IMR-90 (cell line): ENCODE results near the gene OR2T11. TPM values are rescaled to one million over a fixed set of nuclear protein-coding genes. Genes with fewer than 3 reads are reported as not detected.

Experiments
- ATAC-seq: fragments of 200-7000 bp; cut with Tn5 transposase; 2 replicates; pipeline ENCODE4 v1.9.1; 2020; ENCODE audit warnings: low read depth, mild to moderate bottlenecking, moderate library complexity
- BruUV-seq: library from RNA; stranded (reverse); fragments of 400-500 nt; replicated peaks from 2 replicates; lab custom pipeline; 2021; lab: Mats Ljungman, UMichigan
- CTCF ChIA-PET: fragments of 300-600 bp; formaldehyde crosslinking; extraction: SDS; loops from one replicate; lab custom pipeline; 2021; ENCODE audit warnings: antibody characterized with exemption; lab: Yijun Ruan, JAX
- POLR2A ChIA-PET: fragments of 300-600 bp; sonication (Branson Sonifier 250); formaldehyde crosslinking; loops from one replicate; lab custom pipeline; 2022; ENCODE audit warnings: antibody characterized with exemption; ENCODE audit not compliant: unreplicated experiment; lab: Charles Lee
- DNase-seq: peaks from one replicate; pipeline ENCODE4 v3.0.0; 2013
- H2AFZ ChIP-seq: replicated peaks from 2 replicates; pipeline ENCODE3; 2013; ENCODE audit warnings: low read length, mild to moderate bottlenecking; ENCODE audit not compliant: poor library complexity
- H2AK5ac ChIP-seq: 2 replicates; pipeline ENCODE4 v1.6.1; 2013; ENCODE audit warnings: low read depth, low read length, inconsistent platforms
- H2AK9ac ChIP-seq: replicated peaks from 2 replicates; pipeline ENCODE3; 2013; ENCODE audit warnings: mild to moderate bottlenecking, low read depth, low read length, moderate library complexity; ENCODE audit not compliant: poor library complexity
- H2BK120ac ChIP-seq: 2 replicates; pipeline ENCODE4 v1.6.1; 2013; ENCODE audit warnings: low read depth, low read length, inconsistent platforms
- H2BK15ac ChIP-seq: 3 replicates; pipeline ENCODE4 v1.6.1; 2013; ENCODE audit warnings: low read depth, low read length, inconsistent platforms
- H2BK20ac ChIP-seq: 2 replicates; pipeline ENCODE4 v1.6.1; 2013; ENCODE audit warnings: low read depth, mild to moderate bottlenecking, inconsistent platforms, low read length, moderate library complexity
- H2BK5ac ChIP-seq: 2 replicates; pipeline ENCODE4 v1.6.1; 2013; ENCODE audit warnings: mild to moderate bottlenecking, low read depth, low read length, inconsistent platforms; ENCODE audit not compliant: poor library complexity, severe bottlenecking
- H3K14ac ChIP-seq: replicated peaks from 2 replicates; pipeline ENCODE4 v1.6.1; 2013; ENCODE audit warnings: low read depth, low read length, inconsistent platforms
- H3K18ac ChIP-seq: 2 replicates; pipeline ENCODE4 v1.6.1; 2013; ENCODE audit warnings: low read depth, low read length, control low read depth
- H3K23ac ChIP-seq: 2 replicates; pipeline ENCODE4 v1.6.1; 2013; ENCODE audit warnings: low read depth, low read length, inconsistent platforms
- H3K27ac ChIP-seq: 2 replicates; pipeline ENCODE4 v1.5.1; 2013; ENCODE audit warnings: mild to moderate bottlenecking, control low read depth, low read length; ENCODE audit not compliant: insufficient read depth
- H3K27me3 ChIP-seq: 2 replicates; pipeline ENCODE4 v1.6.1; 2013; ENCODE audit warnings: low read length; ENCODE audit not compliant: control insufficient read depth, insufficient read depth
- H3K36me3 ChIP-seq: 2 replicates; pipeline ENCODE4 v1.6.1; 2013; ENCODE audit warnings: low read length, mixed read lengths; ENCODE audit not compliant: control insufficient read depth, insufficient read depth
- H3K4ac ChIP-seq: 2 replicates; pipeline ENCODE4 v1.6.1; 2013; ENCODE audit warnings: low read depth, low read length, inconsistent platforms
- H3K4me1 ChIP-seq: 2 replicates; pipeline ENCODE4 v1.6.1; 2013; ENCODE audit warnings: low read length, mixed read lengths; ENCODE audit not compliant: control insufficient read depth, insufficient read depth
- H3K4me2 ChIP-seq: 2 replicates; pipeline ENCODE4 v1.6.1; 2013; ENCODE audit warnings: low read depth, mild to moderate bottlenecking, control low read depth, low read length, moderate library complexity
- H3K4me3 ChIP-seq: 2 replicates; pipeline ENCODE4 v1.5.1; 2013; ENCODE audit warnings: low read depth, mild to moderate bottlenecking, control low read depth, low read length, moderate library complexity; ENCODE audit not compliant: insufficient read depth
- H3K56ac ChIP-seq: 2 replicates; pipeline ENCODE4 v1.6.1; 2013; ENCODE audit warnings: low read length, inconsistent platforms; ENCODE audit not compliant: insufficient read depth; ENCODE audit errors: extremely low read depth
- H3K79me1 ChIP-seq, 2 experiments: 2 replicates each; pipeline ENCODE4 v1.6.1; 2013; ENCODE audit warnings: low read length in 2 of 2, inconsistent platforms in 1 of 2, low read depth in 1 of 2
- H3K9ac ChIP-seq: 2 replicates; pipeline ENCODE4 v1.6.1; 2013; ENCODE audit warnings: low read depth, low read length, control low read depth
- H3K9me1 ChIP-seq: 2 replicates; pipeline ENCODE4 v1.6.1; 2013; ENCODE audit warnings: low read length, inconsistent platforms; ENCODE audit not compliant: insufficient read depth
- H3K9me3 ChIP-seq: 2 replicates; pipeline ENCODE4 v1.6.1; 2013; ENCODE audit warnings: low read length; ENCODE audit not compliant: control insufficient read depth, insufficient read depth
- H4K20me1 ChIP-seq: 2 replicates; pipeline ENCODE4 v1.6.1; 2013; ENCODE audit warnings: low read length, inconsistent platforms; ENCODE audit not compliant: insufficient read depth
- H4K5ac ChIP-seq: 2 replicates; pipeline ENCODE4 v1.6.1; 2013; ENCODE audit warnings: mild to moderate bottlenecking, low read depth, low read length, control low read depth
- H4K8ac ChIP-seq, 2 experiments: 2 replicates each; pipeline ENCODE4 v1.6.1; 2013; ENCODE audit warnings: low read depth in 2 of 2, low read length in 2 of 2, control low read depth in 1 of 2, inconsistent platforms in 1 of 2
- H4K91ac ChIP-seq: 2 replicates; pipeline ENCODE4 v1.6.1; 2013; ENCODE audit warnings: low read depth, low read length, inconsistent platforms; ENCODE audit not compliant: insufficient read depth
- BHLHE40 ChIP-seq: fragments of 150-350 bp; IDR thresholded peaks from 2 replicates; pipeline ENCODE4 v1.6.1; 2016; ENCODE audit warnings: mild to moderate bottlenecking, low read depth, low read length
- CEBPB ChIP-seq: IDR thresholded peaks from 2 replicates; pipeline ENCODE4 v1.6.1; 2012; ENCODE audit warnings: low read depth, low read length, improper control_type of control experiment
- CHD1 ChIP-seq: IDR thresholded peaks from 2 replicates; pipeline ENCODE4 v1.6.1; 2012; ENCODE audit warnings: low read depth, low read length, improper control_type of control experiment
- CTCF ChIP-seq: conservative IDR thresholded peaks from 2 replicates; pipeline ENCODE4 v1.5.1; 2012; ENCODE audit warnings: mild to moderate bottlenecking, low read depth, low read length, improper control_type of control experiment
- ELK1 ChIP-seq: fragments of 150-350 bp; IDR thresholded peaks from 2 replicates; pipeline ENCODE4 v1.6.1; 2016; ENCODE audit warnings: low read depth, mild to moderate bottlenecking, low read length, moderate library complexity, borderline replicate concordance
- FOS ChIP-seq: fragments of 150-350 bp; IDR thresholded peaks from 2 replicates; pipeline ENCODE4 v1.6.1; 2016; ENCODE audit warnings: low read depth, low read length
- MAFK ChIP-seq: IDR thresholded peaks from 2 replicates; pipeline ENCODE4 v1.6.1; 2012; ENCODE audit warnings: low read depth, low read length, improper control_type of control experiment
- MAZ ChIP-seq: IDR thresholded peaks from 2 replicates; pipeline ENCODE4 v1.6.1; 2012; ENCODE audit warnings: low read depth, mild to moderate bottlenecking, low read length, improper control_type of control experiment, moderate library complexity, borderline replicate concordance
- MXI1 ChIP-seq: IDR thresholded peaks from 2 replicates; pipeline ENCODE4 v1.6.1; 2012; ENCODE audit warnings: low read depth, mild to moderate bottlenecking, low read length, moderate library complexity, borderline replicate concordance
- NFE2L2 ChIP-seq: fragments of 150-350 bp; IDR thresholded peaks from 2 replicates; pipeline ENCODE4 v1.6.1; 2016; ENCODE audit warnings: low read depth, mild to moderate bottlenecking, low read length
- POLR2A ChIP-seq: IDR thresholded peaks from 2 replicates; pipeline ENCODE4 v1.6.1; 2012; ENCODE audit warnings: mild to moderate bottlenecking, low read depth, low read length
- RAD21 ChIP-seq: IDR thresholded peaks from 2 replicates; pipeline ENCODE4 v1.6.1; 2012; ENCODE audit warnings: low read length, improper control_type of control experiment
- RCOR1 ChIP-seq: IDR thresholded peaks from 2 replicates; pipeline ENCODE4 v1.6.1; 2012; ENCODE audit warnings: mild to moderate bottlenecking, low read length, improper control_type of control experiment; ENCODE audit not compliant: insufficient replicate concordance
- RFX5 ChIP-seq: IDR thresholded peaks from 2 replicates; pipeline ENCODE4 v1.8.0; 2012; ENCODE audit warnings: low read depth, mild to moderate bottlenecking, low read length, moderate library complexity
- SMC3 ChIP-seq: fragments of 150-350 bp; IDR thresholded peaks from 2 replicates; pipeline ENCODE4 v1.6.1; 2016; ENCODE audit warnings: low read depth, mild to moderate bottlenecking, antibody characterized with exemption, low read length, moderate library complexity
- USF2 ChIP-seq: fragments of 150-350 bp; IDR thresholded peaks from 2 replicates; pipeline ENCODE4 v1.6.1; 2017; ENCODE audit warnings: mild to moderate bottlenecking, antibody characterized with exemption, low read length, low read depth
- WGBS, 2 experiments: methylation state at CpG; one replicate each; pipeline versions ENCODE4 v1.1.5 to v1.1.7; 2013; ENCODE audit warnings: missing lambda C conversion rate in 2 of 2; ENCODE audit not compliant: insufficient read length in 1 of 2; ENCODE audit errors: extremely low coverage in 2 of 2; 5-methylcytosine and 5-hydroxymethylcytosine counted together
- dilution Hi-C: fragments of 300-500 bp; cut with HindIII; formaldehyde crosslinking; loops from one replicate; pipeline ENCODE4 v1.14.3; 2018; ENCODE audit warnings: low sequenced_read_pairs; ENCODE audit not compliant: unreplicated experiment
- in situ Hi-C: fragments of 300-500 bp; cut with MboI; formaldehyde crosslinking; loops from 3 replicates; pipeline ENCODE4 v1.14.3; 2019; ENCODE audit warnings: low sequenced_read_pairs, inconsistent platforms, mixed read lengths
- intact Hi-C: fragments of 100-400 bp; cut with micrococcal nuclease; formaldehyde crosslinking; loops from 2 replicates; pipeline ENCODE4 v1.10.0; 2022
- polyA plus RNA-seq, 3 experiments: library from polyadenylated mRNA; depleted of rRNA; stranded (reverse); fragments of >200 nt; gene quantifications; 2 replicates each; pipeline ENCODE4 v1.2.3, GENCODE V29; 2012; ENCODE audit warnings: low replicate concordance in 1 of 3
- total RNA-seq: library from RNA; depleted of rRNA; stranded (reverse); fragments of >200 nt; gene quantifications from 2 replicates; pipeline ENCODE4 v1.2.3, GENCODE V29; 2012

The OR2T11 gene
- total and polyA plus RNA-seq, 2 of the 4 experiments (the other 2 are of a cell fraction) = not detected

- H2BK15ac ChIP-seq = no peak overlapping the region
- no peaks in the 10 kb centered on the region for H3K79me1 ChIP-seq
- intact Hi-C loops = no loop called here
- H3K9me3 ChIP-seq = no peaks in the 10 kb centered on the region
- no peak overlapping the region for H3K4ac ChIP-seq
- no peak overlapping the region for H3K4me2 ChIP-seq
- no peaks in the 10 kb centered on the region for H4K20me1 ChIP-seq
- H2BK20ac ChIP-seq = no peak overlapping the region
- H2BK120ac ChIP-seq = no peak overlapping the region
- H4K5ac ChIP-seq = no peak overlapping the region
- H3K36me3 ChIP-seq = no peaks in the 10 kb centered on the region
- H3K4me3 ChIP-seq = no peak overlapping the region
- H2AK5ac ChIP-seq = no peak overlapping the region
- H2BK5ac ChIP-seq = no peak overlapping the region
- ChIA-PET CTCF (no interaction called here), POLR2A (no interaction called here)
- H3K14ac ChIP-seq = no peak overlapping the region
- no CpG with 5 or more reads among the region's 7 CpGs for WGBS, 2 experiments
- dilution Hi-C loops = no loop called here
- in situ Hi-C loops = no loop called here
- H3K27ac ChIP-seq = no peak overlapping the region
- H4K8ac ChIP-seq = no peak overlapping the region
- no peak overlapping the region for H3K23ac ChIP-seq
- DNase-seq (no peak), ATAC-seq (no peak)
- no peaks in the 10 kb centered on the region for H3K4me1 ChIP-seq
- TF ChIP-seq CTCF (no peak), POLR2A (no peak), MAFK (no peak), NFE2L2 (no peak), MXI1 (no peak), ELK1 (no peak), RFX5 (no peak), CHD1 (no peak), SMC3 (no peak), BHLHE40 (no peak), RAD21 (no peak), FOS (no peak), MAZ (no peak), CEBPB (no peak), USF2 (no peak), RCOR1 (no peak)
- no peak overlapping the region for H2AFZ ChIP-seq
- H3K27me3 ChIP-seq = no peaks in the 10 kb centered on the region
- no peak overlapping the region for H3K9ac ChIP-seq
- H3K56ac ChIP-seq = no peak overlapping the region
- no peaks in the 10 kb centered on the region for H3K9me1 ChIP-seq
- BruUV-seq = no TSS peak
- no peak overlapping the region for H3K18ac ChIP-seq
- H2AK9ac ChIP-seq = no peak overlapping the region
- no peak overlapping the region for H4K91ac ChIP-seq
These were observed 16.8 kb downstream of the OR2T11 start for GRCh38 chr1:248618119-248618518.
